ENCODE measurements around the gene FAM217A. TPM values are rescaled to one million over a fixed set of nuclear protein-coding genes. Genes with fewer than 3 reads are reported as not detected.
"Not testable (repeated sequence)": the region's sequence is repeated elsewhere in the genome, so short reads cannot be mapped to it uniquely, and the experiment has no call there.

The FAM217A gene
- total and polyA plus RNA-seq, 5 donors from 2014 or later: 0.08 to 0.22 TPM; not detected in 3

GRCh38 chr6:4102687-4103244, 23.8 kb upstream of the FAM217A start:
- Mint-ChIP-seq H3K27me3 (peaks cover 17% of the 10 kb centered on the region), H3K27ac (no peak overlapping the region), H3K4me1 (no peaks in the 10 kb centered on the region), H3K9me3 (peaks cover 0 to 3% (median 0%) of the 10 kb centered on the region in 7 donors), H3K4me3 (no peak overlapping the region), H3K36me3 (no peaks in the 10 kb centered on the region)
- Histone ChIP-seq H3K27me3 (ENCODE audit: control insufficient read depth, insufficient read depth, low read length) (no peaks in the 10 kb centered on the region), H3K4me3 (ENCODE audit: low read depth, low read length) (no peak overlapping the region), H3K36me3 (ENCODE audit: control insufficient read depth, insufficient read depth, low read length) (no peaks in the 10 kb centered on the region), H3K4me1 (ENCODE audit: control insufficient read depth, insufficient read depth, low read length, poor library complexity, severe bottlenecking) (no peaks in the 10 kb centered on the region), H3K9me3 (ENCODE audit: control insufficient read depth in 2 of 2, low read length in 2 of 2) (no peaks in the 10 kb centered on the region), H3K27ac (ENCODE audit: insufficient read depth, low read length, poor library complexity, severe bottlenecking) (no peak overlapping the region)
- DNase-seq (no peak), ATAC-seq (ENCODE audit: low read depth in 2 of 2) (no peak)

GRCh38 chr6:4101298-4101697, 22.4 kb upstream of the FAM217A start:
- DNase-seq: no peak
- Mint-ChIP-seq H3K36me3 (no peaks in the 10 kb centered on the region), H3K27ac (no peak overlapping the region), H3K4me1 (no peaks in the 10 kb centered on the region), H3K4me3 (no peak overlapping the region), H3K27me3 (peaks cover 17% of the 10 kb centered on the region), H3K9me3 (peaks cover 0 to 3% (median 0%) of the 10 kb centered on the region in 7 donors)
- no peak for ATAC-seq (ENCODE audit: low read depth in 2 of 2)
- Histone ChIP-seq H3K9me3 (ENCODE audit: control insufficient read depth in 2 of 2, low read length in 2 of 2) (no peaks in the 10 kb centered on the region), H3K27ac (ENCODE audit: insufficient read depth, low read length, poor library complexity, severe bottlenecking) (no peak overlapping the region), H3K4me3 (ENCODE audit: low read depth, low read length) (no peak overlapping the region), H3K36me3 (ENCODE audit: control insufficient read depth, insufficient read depth, low read length) (no peaks in the 10 kb centered on the region), H3K27me3 (ENCODE audit: control insufficient read depth, insufficient read depth, low read length) (no peaks in the 10 kb centered on the region), H3K4me1 (ENCODE audit: control insufficient read depth, insufficient read depth, low read length, poor library complexity, severe bottlenecking) (no peaks in the 10 kb centered on the region)

- DNase-seq (no peak), ATAC-seq (ENCODE audit: low read depth in 2 of 2) (no peak)
- H3K4me1 ChIP-seq (ENCODE audit: control insufficient read depth, insufficient read depth, low read length, poor library complexity, severe bottlenecking): no peaks in the 10 kb centered on the region
- no peak overlapping the region for H3K4me3 ChIP-seq (ENCODE audit: low read depth, low read length)
- H3K9me3 ChIP-seq (ENCODE audit: control insufficient read depth in 2 of 2, low read length in 2 of 2): no peaks in the 10 kb centered on the region
- no peaks in the 10 kb centered on the region for H3K36me3 ChIP-seq (ENCODE audit: control insufficient read depth, insufficient read depth, low read length)
- Mint-ChIP-seq H3K27ac (no peak overlapping the region), H3K4me1 (no peaks in the 10 kb centered on the region), H3K9me3 (peaks cover 0 to 3% (median 0%) of the 10 kb centered on the region in 7 donors), H3K27me3 (peaks cover 11% of the 10 kb centered on the region), H3K36me3 (no peaks in the 10 kb centered on the region), H3K4me3 (no peak overlapping the region)
- H3K27ac ChIP-seq (ENCODE audit: insufficient read depth, low read length, poor library complexity, severe bottlenecking): no peak overlapping the region
- H3K27me3 ChIP-seq (ENCODE audit: control insufficient read depth, insufficient read depth, low read length): no peaks in the 10 kb centered on the region
Measured at GRCh38 chr6:4100655-4101054, 21.7 kb upstream of the FAM217A start.

DNA sequence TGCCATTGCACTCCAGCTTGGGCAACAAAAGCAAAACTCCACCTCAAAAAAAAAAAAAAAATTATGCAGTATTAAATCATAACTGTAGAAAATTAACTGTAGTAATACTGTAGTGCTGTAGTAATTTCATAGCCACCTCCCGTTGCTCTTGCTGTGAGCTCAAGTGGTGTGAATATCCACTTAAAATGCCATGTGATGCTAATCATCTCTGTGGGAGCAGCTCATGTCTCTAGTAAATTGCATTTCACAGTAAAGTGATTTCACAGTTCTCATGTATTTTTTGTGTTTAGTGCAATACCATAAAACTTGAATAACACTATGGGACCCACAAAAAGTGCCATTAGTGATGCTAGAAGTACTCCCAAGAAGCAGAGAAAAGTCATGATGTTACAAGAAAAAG, 14.4 kb upstream of the FAM217A start:
- H3K4me1 ChIP-seq (ENCODE audit: control insufficient read depth, insufficient read depth, low read length, poor library complexity, severe bottlenecking): no peaks in the 10 kb centered on the region
- H3K27me3 ChIP-seq (ENCODE audit: control insufficient read depth, insufficient read depth, low read length): no peaks in the 10 kb centered on the region
- H3K4me1 Mint-ChIP-seq: no peaks in the 10 kb centered on the region
- no peak overlapping the region for H3K4me3 ChIP-seq (ENCODE audit: low read depth, low read length)
- ATAC-seq (ENCODE audit: low read depth in 2 of 2) (no peak), DNase-seq (no peak)
- H3K27me3 Mint-ChIP-seq: no peaks in the 10 kb centered on the region
- peaks cover 0 to 4% (median 0%) of the 10 kb centered on the region in 7 donors for H3K9me3 Mint-ChIP-seq
- H3K36me3 Mint-ChIP-seq: no peaks in the 10 kb centered on the region
- H3K36me3 ChIP-seq (ENCODE audit: control insufficient read depth, insufficient read depth, low read length): no peaks in the 10 kb centered on the region
- H3K9me3 ChIP-seq (ENCODE audit: control insufficient read depth in 2 of 2, low read length in 2 of 2): no peaks in the 10 kb centered on the region
- H3K27ac Mint-ChIP-seq: no peak overlapping the region
- H3K4me3 Mint-ChIP-seq: no peak overlapping the region
- H3K27ac ChIP-seq (ENCODE audit: insufficient read depth, low read length, poor library complexity, severe bottlenecking): no peak overlapping the region

DNA sequence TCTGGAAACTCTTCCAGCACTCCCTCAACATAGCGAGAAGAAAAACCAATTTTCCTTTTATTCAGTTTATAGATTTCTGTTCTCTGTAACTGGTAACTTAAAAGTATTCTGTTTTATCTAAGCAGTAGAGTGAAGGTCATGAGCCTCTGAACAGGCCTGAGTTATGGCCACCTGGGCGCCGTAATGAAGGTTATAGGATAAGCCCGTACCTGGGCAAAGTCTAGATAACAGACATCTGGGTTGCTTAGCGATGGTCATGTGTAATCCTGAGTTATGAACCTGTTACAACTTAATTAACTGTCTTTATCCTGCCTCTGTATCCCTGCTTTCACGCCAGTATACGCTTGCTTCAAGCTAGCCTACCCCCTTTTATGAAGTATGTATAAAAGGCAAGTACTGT, 13.0 kb upstream of the FAM217A start:
- Mint-ChIP-seq H3K27me3 (no peaks in the 10 kb centered on the region), H3K4me3 (no peak overlapping the region), H3K27ac (no peak overlapping the region), H3K4me1 (no peaks in the 10 kb centered on the region), H3K9me3 (peaks cover 0 to 4% (median 0%) of the 10 kb centered on the region in 7 donors), H3K36me3 (no peaks in the 10 kb centered on the region)
- Histone ChIP-seq H3K36me3 (ENCODE audit: control insufficient read depth, insufficient read depth, low read length) (no peaks in the 10 kb centered on the region), H3K27me3 (ENCODE audit: control insufficient read depth, insufficient read depth, low read length) (no peaks in the 10 kb centered on the region), H3K27ac (ENCODE audit: insufficient read depth, low read length, poor library complexity, severe bottlenecking) (no peak overlapping the region), H3K4me1 (ENCODE audit: control insufficient read depth, insufficient read depth, low read length, poor library complexity, severe bottlenecking) (no peaks in the 10 kb centered on the region), H3K9me3 (ENCODE audit: control insufficient read depth in 2 of 2, low read length in 2 of 2) (no peaks in the 10 kb centered on the region), H3K4me3 (ENCODE audit: low read depth, low read length) (no peak overlapping the region)
- no peak for DNase-seq
- no peak for ATAC-seq (ENCODE audit: low read depth in 2 of 2)

GRCh38 chr6:4090043-4090442, 11.1 kb upstream of the FAM217A start:
- not testable (repeated sequence) for H3K27me3 Mint-ChIP-seq; H3K36me3 Mint-ChIP-seq; H3K4me3 ChIP-seq (ENCODE audit: low read depth, low read length); H3K27me3 ChIP-seq (ENCODE audit: control insufficient read depth, insufficient read depth, low read length); H3K27ac Mint-ChIP-seq; H3K27ac ChIP-seq (ENCODE audit: insufficient read depth, low read length, poor library complexity, severe bottlenecking); H3K9me3 Mint-ChIP-seq; H3K4me1 ChIP-seq (ENCODE audit: control insufficient read depth, insufficient read depth, low read length, poor library complexity, severe bottlenecking); H3K9me3 ChIP-seq (ENCODE audit: control insufficient read depth in 2 of 2, low read length in 2 of 2); H3K4me1 Mint-ChIP-seq; ATAC-seq (ENCODE audit: low read depth in 2 of 2); H3K4me3 Mint-ChIP-seq; H3K36me3 ChIP-seq (ENCODE audit: control insufficient read depth, insufficient read depth, low read length); DNase-seq

DNA sequence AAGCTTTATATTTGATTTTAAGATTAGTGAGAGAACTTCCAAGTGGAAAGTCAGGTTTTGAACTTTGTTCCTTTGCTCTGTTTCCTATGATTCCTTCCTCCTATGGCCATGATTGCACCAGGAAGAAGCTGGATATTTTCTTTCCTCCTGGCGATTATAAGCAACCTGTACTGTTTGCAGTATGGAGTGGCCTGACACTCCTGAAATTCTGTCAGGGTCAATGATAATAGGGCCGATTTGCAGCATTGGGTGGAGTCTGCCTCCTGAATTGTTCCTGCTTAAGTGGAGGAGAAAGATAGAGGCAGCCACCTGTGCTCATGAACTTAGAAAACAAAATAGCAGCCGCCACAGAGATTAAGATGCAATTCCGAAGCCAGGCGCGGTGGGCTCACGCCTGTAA, 9.8 kb upstream of the FAM217A start:
- Mint-ChIP-seq H3K4me1 (no peaks in the 10 kb centered on the region), H3K27ac (no peak overlapping the region), H3K27me3 (no peaks in the 10 kb centered on the region), H3K36me3 (no peaks in the 10 kb centered on the region), H3K4me3 (no peak overlapping the region), H3K9me3 (peaks cover 0 to 4% (median 0%) of the 10 kb centered on the region in 7 donors)
- Histone ChIP-seq H3K9me3 (ENCODE audit: control insufficient read depth in 2 of 2, low read length in 2 of 2) (no peaks in the 10 kb centered on the region), H3K27me3 (ENCODE audit: control insufficient read depth, insufficient read depth, low read length) (no peaks in the 10 kb centered on the region), H3K27ac (ENCODE audit: insufficient read depth, low read length, poor library complexity, severe bottlenecking) (no peak overlapping the region), H3K4me3 (ENCODE audit: low read depth, low read length) (no peak overlapping the region), H3K4me1 (ENCODE audit: control insufficient read depth, insufficient read depth, low read length, poor library complexity, severe bottlenecking) (no peaks in the 10 kb centered on the region), H3K36me3 (ENCODE audit: control insufficient read depth, insufficient read depth, low read length) (no peaks in the 10 kb centered on the region)
- no peak for DNase-seq
- no peak for ATAC-seq (ENCODE audit: low read depth in 2 of 2)

GRCh38 chr6:4085332-4085700, 6.4 kb upstream of the FAM217A start:
- ATAC-seq (ENCODE audit: low read depth in 2 of 2): no peak
- no peaks in the 10 kb centered on the region for H3K36me3 ChIP-seq (ENCODE audit: control insufficient read depth, insufficient read depth, low read length)
- no peak overlapping the region for H3K27ac ChIP-seq (ENCODE audit: insufficient read depth, low read length, poor library complexity, severe bottlenecking)
- no peaks in the 10 kb centered on the region for H3K4me1 ChIP-seq (ENCODE audit: control insufficient read depth, insufficient read depth, low read length, poor library complexity, severe bottlenecking)
- H3K9me3 ChIP-seq (ENCODE audit: control insufficient read depth in 2 of 2, low read length in 2 of 2): no peaks in the 10 kb centered on the region
- no peak for DNase-seq
- H3K4me3 Mint-ChIP-seq: no peak overlapping the region
- H3K27me3 Mint-ChIP-seq: peaks cover 6% of the 10 kb centered on the region
- no peaks in the 10 kb centered on the region for H3K36me3 Mint-ChIP-seq
- no peaks in the 10 kb centered on the region for H3K27me3 ChIP-seq (ENCODE audit: control insufficient read depth, insufficient read depth, low read length)
- H3K4me1 Mint-ChIP-seq: no peaks in the 10 kb centered on the region
- no peak overlapping the region for H3K4me3 ChIP-seq (ENCODE audit: low read depth, low read length)
- peaks cover 0 to 1% (median 0%) of the 10 kb centered on the region in 7 donors for H3K9me3 Mint-ChIP-seq
- no peak overlapping the region for H3K27ac Mint-ChIP-seq
